ENCODE data around the gene BBC3. TPM values are rescaled to one million over a fixed set of nuclear protein-coding genes. Genes with fewer than 3 reads are reported as not detected.
A peak's percentile ranks its signal among the peaks of the same experiment; 100 is the strongest.

BBC3 gene
- total and polyA plus RNA-seq, 9 donors = 0.23 to 13.2 (median 6.3) TPM

DNA sequence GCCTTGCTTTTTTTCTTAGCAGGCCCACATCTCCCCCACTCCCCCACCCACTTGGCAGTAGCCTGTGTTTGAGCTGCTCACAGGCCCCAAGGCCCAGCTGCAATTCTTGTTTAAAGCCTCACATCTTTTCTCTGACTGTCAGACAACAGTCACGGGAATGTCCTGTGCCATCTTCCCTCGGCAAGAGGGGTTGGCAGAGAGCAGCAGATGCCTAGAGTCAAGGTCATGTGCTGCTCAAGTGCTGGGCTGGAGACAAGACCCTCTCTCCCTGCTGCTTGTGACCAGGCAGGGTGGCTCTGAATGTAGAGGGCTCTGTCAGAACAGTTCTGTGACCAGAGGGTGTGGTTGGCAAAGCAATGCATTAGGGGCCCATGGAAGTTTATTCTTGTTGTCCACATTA, 47.4 kb downstream of the BBC3 start:
- Histone ChIP-seq H3K4me1 (ENCODE audit: insufficient read depth) (no peaks in the 10 kb centered on the region), H3K27me3 (no peaks in the 10 kb centered on the region), H3K4me3 (no peak overlapping the region), H3K27ac (no peak overlapping the region), H3K36me3 (no peaks in the 10 kb centered on the region), H3K9me3 (no peaks in the 10 kb centered on the region)
- no peak for DNase-seq
- intact Hi-C loops (cut with DNase I) = no loop called here
- 35 to 55% (median 52%) methylated on average over 2 of the region's 2 CpGs for WGBS, 3 donors
- TF ChIP-seq POLR2A (IDR thresholded peaks at IDR 0.05) (no peak), EP300 (IDR thresholded peaks at IDR 0.05) (no peak)
- TF ChIP-seq, protein P1, sequence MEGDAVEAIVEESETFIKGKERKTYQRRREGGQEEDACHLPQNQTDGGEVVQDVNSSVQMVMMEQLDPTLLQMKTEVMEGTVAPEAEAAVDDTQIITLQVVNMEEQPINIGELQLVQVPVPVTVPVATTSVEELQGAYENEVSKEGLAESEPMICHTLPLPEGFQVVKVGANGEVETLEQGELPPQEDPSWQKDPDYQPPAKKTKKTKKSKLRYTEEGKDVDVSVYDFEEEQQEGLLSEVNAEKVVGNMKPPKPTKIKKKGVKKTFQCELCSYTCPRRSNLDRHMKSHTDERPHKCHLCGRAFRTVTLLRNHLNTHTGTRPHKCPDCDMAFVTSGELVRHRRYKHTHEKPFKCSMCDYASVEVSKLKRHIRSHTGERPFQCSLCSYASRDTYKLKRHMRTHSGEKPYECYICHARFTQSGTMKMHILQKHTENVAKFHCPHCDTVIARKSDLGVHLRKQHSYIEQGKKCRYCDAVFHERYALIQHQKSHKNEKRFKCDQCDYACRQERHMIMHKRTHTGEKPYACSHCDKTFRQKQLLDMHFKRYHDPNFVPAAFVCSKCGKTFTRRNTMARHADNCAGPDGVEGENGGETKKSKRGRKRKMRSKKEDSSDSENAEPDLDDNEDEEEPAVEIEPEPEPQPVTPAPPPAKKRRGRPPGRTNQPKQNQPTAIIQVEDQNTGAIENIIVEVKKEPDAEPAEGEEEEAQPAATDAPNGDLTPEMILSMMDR (IDR thresholded peaks at IDR 0.05) = no peak

DNA sequence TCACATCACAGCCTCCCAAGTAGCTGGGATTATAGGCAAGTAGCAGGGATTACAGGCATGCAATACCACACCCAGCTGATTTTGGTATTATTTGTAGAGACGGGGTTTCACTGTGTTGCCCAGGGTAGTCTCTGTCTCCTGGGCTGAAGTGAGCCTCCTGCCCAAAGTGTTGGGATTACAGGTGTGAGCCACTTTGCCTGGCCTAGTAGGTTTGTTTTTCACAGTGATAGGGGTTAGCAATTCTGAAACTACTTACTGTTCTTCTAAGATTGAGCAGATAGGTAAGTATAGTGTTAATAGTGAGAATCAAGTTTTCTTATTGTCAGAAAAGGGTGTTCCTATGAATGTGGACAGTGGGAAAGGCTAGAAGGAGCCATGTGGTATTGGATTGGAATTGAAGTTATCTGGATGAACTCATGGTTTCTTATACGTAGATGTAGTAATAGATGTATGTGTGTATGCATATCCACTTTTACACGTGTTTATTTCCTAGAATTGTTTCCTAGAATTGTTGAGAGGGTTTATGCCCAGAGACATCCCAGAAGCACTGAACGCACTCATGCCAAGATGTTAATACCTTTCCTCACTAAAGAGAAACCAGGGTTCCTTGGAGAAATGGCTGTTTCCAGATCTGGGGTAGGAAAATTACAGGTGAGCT, 51.2 kb downstream of the BBC3 start:
- Histone ChIP-seq H3K27ac (no peak overlapping the region), H3K27me3 (no peaks in the 10 kb centered on the region), H3K4me1 (ENCODE audit: insufficient read depth) (peaks cover 6% of the 10 kb centered on the region), H3K4me3 (no peak overlapping the region), H3K9me3 (no peaks in the 10 kb centered on the region), H3K36me3 (no peaks in the 10 kb centered on the region)
- 84 to 89% (median 88%) methylated on average over 4 of the region's 4 CpGs for WGBS, 3 donors
- intact Hi-C loops (cut with DNase I) = no loop called here
- TF ChIP-seq EP300 (IDR thresholded peaks at IDR 0.05) (no peak), POLR2A (IDR thresholded peaks at IDR 0.05) (no peak)
- TF ChIP-seq, protein P1 (IDR thresholded peaks at IDR 0.05) = no peak
- no peak for DNase-seq

DNA sequence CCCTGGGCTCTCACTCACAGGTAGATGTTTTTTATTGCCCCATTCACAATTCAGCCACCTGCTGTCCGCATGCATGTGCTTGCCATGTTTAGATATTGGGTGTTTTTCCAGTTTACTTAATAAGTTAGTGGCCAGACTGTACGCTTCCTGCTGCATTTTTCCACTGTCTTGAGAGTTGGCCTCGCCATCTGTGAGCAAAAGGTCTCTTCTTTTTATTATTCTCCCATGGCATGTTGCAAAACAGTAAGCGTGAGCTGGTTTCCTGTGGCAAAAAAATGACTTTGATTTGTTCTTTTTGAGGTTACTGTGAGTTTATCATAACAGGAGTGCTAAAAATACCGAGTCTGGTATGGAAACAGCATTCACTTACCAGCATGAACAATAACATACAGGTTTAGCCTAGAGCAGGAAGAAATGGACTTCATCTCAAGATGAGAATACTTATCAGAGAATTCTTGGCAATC, 54.3 kb downstream of the BBC3 start:
- WGBS, 3 donors = 9 to 11% (median 10%) methylated on average over 5 of the region's 5 CpGs
- intact Hi-C loops (cut with DNase I) = no loop called here

DNA sequence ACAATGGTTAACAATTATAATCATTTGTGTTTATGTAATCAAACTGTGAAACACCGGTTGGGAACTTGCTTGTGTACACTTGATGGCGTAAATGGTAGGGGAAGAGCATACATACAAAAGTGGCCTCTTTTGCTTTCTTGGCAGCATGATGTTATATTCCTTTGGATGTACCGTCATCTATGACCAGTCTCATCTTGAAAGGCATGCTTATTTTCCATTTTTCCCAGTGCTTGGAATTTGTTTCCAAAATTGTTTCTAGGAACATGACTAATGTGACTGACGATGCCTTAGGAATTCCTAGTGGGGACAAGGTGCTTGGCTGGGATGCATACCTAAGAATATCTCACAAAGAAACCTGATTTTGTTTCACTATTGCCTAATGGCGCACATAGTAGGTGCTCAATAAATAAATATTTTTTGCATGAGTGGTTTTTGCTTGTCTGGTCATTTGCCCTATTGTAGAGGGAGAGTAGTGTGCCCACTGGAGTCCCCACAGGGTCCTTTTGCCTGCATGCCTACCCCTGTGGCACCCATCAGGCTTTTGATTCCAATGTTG, 54.9 kb downstream of the BBC3 start:
- no peaks in the 10 kb centered on the region for H3K9me3 ChIP-seq
- TF ChIP-seq, protein P1 (IDR thresholded peaks at IDR 0.05) = no peak
- TF ChIP-seq EP300 (IDR thresholded peaks at IDR 0.05) = no peak
- no peak for TF ChIP-seq POLR2A (IDR thresholded peaks at IDR 0.05)
- H3K36me3 ChIP-seq = no peaks in the 10 kb centered on the region
- 47 to 56% (median 52%) methylated on average over 5 of the region's 5 CpGs for WGBS, 3 donors
- H3K27me3 ChIP-seq = no peaks in the 10 kb centered on the region
- H3K27ac ChIP-seq = peak overlapping the region in 1 of 2 donors; percentile 42
- no peak for DNase-seq
- intact Hi-C loops (cut with DNase I) = no loop called here
- peaks cover 6% of the 10 kb centered on the region for H3K4me1 ChIP-seq (ENCODE audit: insufficient read depth)
- H3K4me3 ChIP-seq = no peak overlapping the region

More for the DNA sequence above, 54.3 kb downstream of the BBC3 start:
- peak overlapping the region in 1 of 2 donors; percentile 42 for H3K27ac ChIP-seq
- TF ChIP-seq POLR2A (IDR thresholded peaks at IDR 0.05) (no peak), EP300 (IDR thresholded peaks at IDR 0.05) (no peak)
- TF ChIP-seq, protein P1 (IDR thresholded peaks at IDR 0.05) = no peak
- no peak for DNase-seq
- H3K4me3 ChIP-seq = no peak overlapping the region
- no peaks in the 10 kb centered on the region for H3K27me3 ChIP-seq
- H3K4me1 ChIP-seq (ENCODE audit: insufficient read depth) = peaks cover 6% of the 10 kb centered on the region
- H3K9me3 ChIP-seq = no peaks in the 10 kb centered on the region
- H3K36me3 ChIP-seq = no peaks in the 10 kb centered on the region

All from ovary (tissue), 9 donors.